Endometrial microvascular endothelial cells (primary cell): Measurements from ENCODE around the gene MTNR1B. TPM values are rescaled to one million over a fixed set of nuclear protein-coding genes. Genes with fewer than 3 reads are reported as not detected.

ENCODE experiments used
- in situ Hi-C: cut with HindIII; loops from 2 replicates; pipeline ENCODE4 v1.10.0; 2017; ENCODE audit warnings: low sequenced_read_pairs, low pct_unique_long_range_greater_than_20kb; ENCODE audit errors: inconsistent ontology term
- total RNA-seq: library from RNA; depleted of rRNA; stranded (reverse); fragments of >200 nt; gene quantifications from one replicate; pipeline ENCODE4 v1.2.3, GENCODE V29; 2015; ENCODE audit errors: inconsistent ontology term

Gene MTNR1B
- total RNA-seq, 1 donor from 2014 or later: not detected

GRCh38 chr11:93025558-93026255 is 56.3 kb downstream of the MTNR1B start:
- in situ Hi-C loops: no loop called here

GRCh38 chr11:93028960-93029522 is 59.6 kb downstream of the MTNR1B start:
- in situ Hi-C loops: no loop called here

GRCh38 chr11:93031386-93031785 is 61.9 kb downstream of the MTNR1B start:
- in situ Hi-C loops: no loop called here

Other genes with a start within 250 kb of the MTNR1B start
- 3.3 TPM for gene SLC36A4, start 228.3 kb downstream of the MTNR1B start, total RNA-seq